B cell (primary cell): ENCODE results near the gene SLC23A3. TPM values are rescaled to one million over a fixed set of nuclear protein-coding genes. Genes with fewer than 3 reads are reported as not detected.

ENCODE experiments used
- ATAC-seq: fragments of 200-7000 bp; cut with Tn5 transposase; one replicate; pipeline ENCODE4 v1.10.0; 2021; ENCODE audit warnings: low read depth, mild to moderate bottlenecking, moderate number of reproducible peaks, moderate library complexity
- CTCF ChIA-PET: fragments of 350-600 bp; sonication (Branson Sonifier 250); formaldehyde crosslinking; loops from one replicate; lab custom pipeline; 2021; ENCODE audit warnings: antibody characterized with exemption, inconsistent platforms; lab: Charles Lee
- POLR2A ChIA-PET: fragments of 350-600 bp; sonication (Branson Sonifier 250); formaldehyde crosslinking; loops from one replicate; lab custom pipeline; 2021; ENCODE audit warnings: antibody characterized with exemption; lab: Charles Lee
- DNase-seq: peaks from one replicate; pipeline ENCODE4 v3.0.0; 2013
- H2AFZ ChIP-seq: 2 replicates; pipeline ENCODE4 v1.6.1; 2012; ENCODE audit warnings: mild to moderate bottlenecking, low read depth, low read length; ENCODE audit not compliant: insufficient read depth, poor library complexity, severe bottlenecking
- H3K27ac ChIP-seq, 2 donors: 1 replicate in 1 of 2; 2 replicates in 1 of 2; pipeline ENCODE4 v1.5.1; 2012 to 2013; ENCODE audit warnings: low read length in 2 of 2, mild to moderate bottlenecking in 2 of 2, moderate library complexity in 1 of 2
- H3K27me3 ChIP-seq, 4 experiments: fragments of 200-600 bp in 1 of 4; sonication (generic) in 1 of 4; replicated peaks in 1 of 4; 1 replicate in 2 of 4; 2 replicates in 2 of 4; pipeline versions ENCODE4 v1.6.1 to v1.7.0; 2013 to 2016; ENCODE audit warnings: low read length in 3 of 4, mild to moderate bottlenecking in 2 of 4, mixed read lengths in 1 of 4, moderate library complexity in 1 of 4; ENCODE audit not compliant: insufficient read depth in 4 of 4, control insufficient read depth in 3 of 4; ENCODE audit errors: control extremely low read depth in 1 of 4
- H3K36me3 ChIP-seq, 2 experiments: replicated peaks in 1 of 2; 1 replicate in 1 of 2; 2 replicates in 1 of 2; pipeline versions ENCODE4 v1.6.1 to v1.7.1; 2013; ENCODE audit warnings: low read length in 1 of 2; ENCODE audit not compliant: insufficient read depth in 2 of 2, control insufficient read depth in 1 of 2; ENCODE audit errors: control extremely low read depth in 1 of 2, extremely low read depth in 1 of 2
- H3K4me1 ChIP-seq, 2 donors: fragments of 200-600 bp in 1 of 2; sonication (generic) in 1 of 2; 1 replicate in 1 of 2; 2 replicates in 1 of 2; pipeline versions ENCODE4 v1.5.1 to v1.6.1; 2013 to 2017; ENCODE audit warnings: low read length in 2 of 2; ENCODE audit not compliant: control insufficient read depth in 2 of 2, insufficient read depth in 2 of 2
- H3K4me2 ChIP-seq: replicated peaks from 2 replicates; pipeline ENCODE3; 2012; ENCODE audit warnings: mild to moderate bottlenecking, low read depth, low read length; ENCODE audit not compliant: poor library complexity, severe bottlenecking
- H3K4me3 ChIP-seq, 5 experiments: fragments of 200-600 bp in 1 of 5; sonication (generic) in 1 of 5; 1 replicate in 3 of 5; 2 replicates in 2 of 5; pipeline versions ENCODE4 v1.5.1 to v1.7.0; 2011 to 2016; ENCODE audit warnings: low read length in 4 of 5, mild to moderate bottlenecking in 4 of 5, low read depth in 2 of 5, control low read depth in 1 of 5, moderate library complexity in 1 of 5; ENCODE audit not compliant: insufficient read depth in 1 of 5; ENCODE audit errors: control extremely low read depth in 1 of 5, extremely low read depth in 1 of 5
- H3K79me2 ChIP-seq: fragments of 200-600 bp; sonication (generic); one replicate; pipeline ENCODE4 v1.6.0; 2016; ENCODE audit warnings: low read length; ENCODE audit not compliant: control insufficient read depth, insufficient read depth
- H3K9ac ChIP-seq: fragments of 200-600 bp; sonication (generic); 2 replicates; pipeline ENCODE4 v1.6.1; 2017; ENCODE audit warnings: mild to moderate bottlenecking, low read length, moderate library complexity
- H3K9me3 ChIP-seq, 3 donors: one replicate each; pipeline versions ENCODE4 v1.6.1 to v1.7.1; 2013; ENCODE audit warnings: low read length in 2 of 3; ENCODE audit not compliant: control insufficient read depth in 2 of 3, insufficient read depth in 1 of 3; ENCODE audit errors: control extremely low read depth in 1 of 3
- H4K20me1 ChIP-seq: 2 replicates; pipeline ENCODE4 v1.6.0; 2012; ENCODE audit warnings: mild to moderate bottlenecking, low read length; ENCODE audit not compliant: insufficient read depth, control insufficient read depth, poor library complexity, severe bottlenecking
- H3K27ac Mint-ChIP-seq: one replicate; pipeline ENCODE4 v1.8.0; 2021; ENCODE audit warnings: mixed read lengths
- H3K27me3 Mint-ChIP-seq: one replicate; pipeline ENCODE4 v1.8.0; 2021; ENCODE audit warnings: mixed read lengths
- H3K4me1 Mint-ChIP-seq: one replicate; pipeline ENCODE4 v1.8.0; 2021; ENCODE audit warnings: mixed read lengths
- H3K4me3 Mint-ChIP-seq: one replicate; pipeline ENCODE4 v1.8.0; 2021; ENCODE audit warnings: mixed read lengths
- H3K9me3 Mint-ChIP-seq: one replicate; pipeline ENCODE4 v1.8.0; 2022; ENCODE audit warnings: mixed read lengths; ENCODE audit not compliant: insufficient read depth
- EZH2 ChIP-seq: IDR thresholded peaks from 2 replicates; pipeline ENCODE4 v1.6.1; 2012; ENCODE audit warnings: borderline replicate concordance, low read depth, mild to moderate bottlenecking, moderate library complexity, low read length; ENCODE audit not compliant: insufficient read depth, poor library complexity, severe bottlenecking
- WGBS: methylation state at CpG from one replicate; pipeline ENCODE4 v1.1.5; 2013; ENCODE audit warnings: missing lambda C conversion rate; ENCODE audit not compliant: insufficient coverage; 5-methylcytosine and 5-hydroxymethylcytosine counted together
- intact Hi-C: fragments of 100-400 bp; cut with micrococcal nuclease; formaldehyde crosslinking; loops from one replicate; pipeline ENCODE4 v1.10.0; 2022
- polyA plus RNA-seq: library from polyadenylated mRNA; depleted of rRNA; stranded (reverse); fragments of >200 nt; gene quantifications from 2 replicates; pipeline ENCODE4 v1.2.3, GENCODE V29; 2012
- total RNA-seq, 2 donors: library from RNA; stranded (reverse); fragments of 120-200 nt in 1 of 2; gene quantifications; 1 replicate in 1 of 2; 2 replicates in 1 of 2; pipeline versions ENCODE4 v1.2.3 to v1.2.4, GENCODE V29; 2013 to 2022
- TF ChIP-seq, protein P1 (sequence below): fragments of 200-600 bp; IDR thresholded peaks from one replicate; pipeline ENCODE4 v1.8.0; 2022; ENCODE audit warnings: antibody characterized with exemption, mild to moderate bottlenecking

The SLC23A3 gene
- total and polyA plus RNA-seq, 2 donors (not counting 1 experiment from before 2014, with no cell fraction given), result 2.4 to 15.2 TPM

- peak within 1 kb of the TSS; percentile 94 to 97 for H3K27ac ChIP-seq
- peaks cover 46% of the 10 kb centered on the region for H3K4me1 Mint-ChIP-seq
- peak within 1 kb of the TSS; percentile 99 for H3K4me3 Mint-ChIP-seq
- DNase-seq, result peak; percentile 92
- H3K4me2 ChIP-seq, result peak within 1 kb of the TSS; percentile 83
- peak within 1 kb of the TSS; percentile 97 for H3K9ac ChIP-seq
- peak within 1 kb of the TSS; percentile 99 for H3K27ac Mint-ChIP-seq
- H3K4me1 ChIP-seq, result peaks cover 17 to 48% of the 10 kb centered on the region in 2 donors
- peaks cover 3 to 58% of the 10 kb centered on the region in 2 experiments for H3K36me3 ChIP-seq
- no peaks in the 10 kb centered on the region for H3K9me3 Mint-ChIP-seq
- H4K20me1 ChIP-seq, result peaks cover 59% of the 10 kb centered on the region
- POLR2A ChIA-PET, result interaction anchor here (0.7 to 4.0 kb wide), 20 partner anchors 16 to 296 kb away, joined by 3 to 46 read pairs (median 6); partner anchors contain the start of genes ABCB6, ANKZF1, ATG9A and DNAJB2
- no peak for TF ChIP-seq EZH2
- H3K9me3 ChIP-seq, result no peaks in the 10 kb centered on the region
- peak; percentile 68 for ATAC-seq
- H3K4me3 ChIP-seq, result peak within 1 kb of the TSS; percentile 87 to 97 (median 95)
- H3K27me3 ChIP-seq, result no peaks in the 10 kb centered on the region
- H2AFZ ChIP-seq, result peak within 1 kb of the TSS; percentile 83
- intact Hi-C loops, result loop anchor here (1.0 to 5.0 kb wide), 13 partner anchors 17 to 960 kb away; partner anchors contain the start of genes ABCB6, ANKZF1, ARPC2 and ATG9A
- WGBS, result under 1% methylated on average over 64 of the region's 69 CpGs
- H3K79me2 ChIP-seq, result peaks cover 56% of the 10 kb centered on the region
- CTCF ChIA-PET, result interaction anchor here (1.0 to 8.6 kb wide), 13 partner anchors 10 to 425 kb away, joined by 3 to 136 read pairs (median 10); partner anchors contain the start of genes ABCB6, ANKZF1, ATG9A and DNAJB2
- H3K27me3 Mint-ChIP-seq, result no peaks in the 10 kb centered on the region
Measured at GRCh38 chr2:219176818-219177551, 7.2 kb upstream of the SLC23A3 start, which contains the start of gene CNPPD1. TSS of gene CNPPD1 (minus strand) at chr2:219176925. CDS start at chr2:219176828, 97 bp downstream.

DNA sequence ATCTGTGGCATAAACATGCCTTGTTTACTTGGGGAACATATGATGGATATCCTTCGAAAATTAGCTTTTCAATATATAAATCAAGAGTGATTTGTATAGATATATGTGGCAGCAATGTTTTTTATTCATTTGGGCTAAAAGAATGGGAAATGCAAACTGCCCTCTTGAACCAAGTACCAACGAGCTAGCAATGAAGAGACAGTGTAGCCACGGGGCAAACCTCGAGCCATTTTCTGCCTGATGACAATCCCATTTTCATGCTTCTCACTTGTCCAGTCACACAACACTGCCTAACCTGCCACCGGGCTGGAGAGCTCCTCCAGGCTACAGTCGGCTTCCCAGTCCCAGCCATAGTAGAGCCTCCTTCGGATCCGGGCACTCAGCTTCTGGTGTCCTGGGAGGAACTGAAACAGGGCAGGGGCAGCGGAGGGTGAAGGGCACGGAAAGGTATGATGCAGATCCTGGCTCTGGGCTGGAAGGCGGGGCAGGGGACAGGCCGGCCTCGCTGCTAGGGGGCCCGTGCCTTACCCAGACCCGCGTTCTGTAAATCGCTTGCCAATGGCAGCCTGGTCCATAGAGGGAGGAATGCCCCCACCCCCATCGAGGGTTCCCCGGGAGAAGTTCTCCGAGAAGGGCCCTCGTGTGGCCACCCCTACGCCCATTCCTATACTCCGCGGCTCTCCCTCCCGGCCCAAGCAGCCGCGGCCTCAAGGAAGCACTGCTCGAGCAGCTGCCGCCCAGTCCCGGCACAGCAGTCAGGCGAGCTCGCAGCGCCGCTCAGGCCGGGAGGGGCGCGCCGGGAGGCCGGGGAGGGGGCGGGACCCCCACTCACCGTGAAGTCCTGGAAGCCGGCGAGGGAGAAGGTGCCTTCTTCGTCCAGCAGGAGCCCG lies 6.3 kb upstream of the SLC23A3 start:
- DNase-seq (peak; percentile 88), ATAC-seq (peak; percentile 52)
- Histone ChIP-seq H3K4me3 (peak overlapping the region; percentile 71 to 97 (median 94)), H3K27ac (peak overlapping the region; percentile 94 to 97), H2AFZ (peak overlapping the region; percentile 83), H3K4me1 (peaks cover 17 to 55% of the 10 kb centered on the region in 2 donors), H3K9ac (peak overlapping the region; percentile 97), H3K27me3 (no peaks in the 10 kb centered on the region), H3K9me3 (no peaks in the 10 kb centered on the region), H3K4me2 (peak overlapping the region; percentile 83), H3K79me2 (peaks cover 50% of the 10 kb centered on the region), H3K36me3 (peaks cover 3 to 58% of the 10 kb centered on the region in 2 experiments), H4K20me1 (peaks cover 54% of the 10 kb centered on the region)
- ChIA-PET POLR2A (interaction anchor here (0.5 to 4.0 kb wide), 17 partner anchors 17 to 295 kb away, joined by 3 to 46 read pairs (median 8); partner anchors contain the start of genes ABCB6, ANKZF1, ATG9A and DNAJB2), CTCF (interaction anchor here (0.8 to 8.6 kb wide), 18 partner anchors 10 to 425 kb away, joined by 3 to 136 read pairs (median 7); partner anchors contain the start of genes ABCB6, ANKZF1, ATG9A and DNAJB2)
- TF ChIP-seq, protein P1, sequence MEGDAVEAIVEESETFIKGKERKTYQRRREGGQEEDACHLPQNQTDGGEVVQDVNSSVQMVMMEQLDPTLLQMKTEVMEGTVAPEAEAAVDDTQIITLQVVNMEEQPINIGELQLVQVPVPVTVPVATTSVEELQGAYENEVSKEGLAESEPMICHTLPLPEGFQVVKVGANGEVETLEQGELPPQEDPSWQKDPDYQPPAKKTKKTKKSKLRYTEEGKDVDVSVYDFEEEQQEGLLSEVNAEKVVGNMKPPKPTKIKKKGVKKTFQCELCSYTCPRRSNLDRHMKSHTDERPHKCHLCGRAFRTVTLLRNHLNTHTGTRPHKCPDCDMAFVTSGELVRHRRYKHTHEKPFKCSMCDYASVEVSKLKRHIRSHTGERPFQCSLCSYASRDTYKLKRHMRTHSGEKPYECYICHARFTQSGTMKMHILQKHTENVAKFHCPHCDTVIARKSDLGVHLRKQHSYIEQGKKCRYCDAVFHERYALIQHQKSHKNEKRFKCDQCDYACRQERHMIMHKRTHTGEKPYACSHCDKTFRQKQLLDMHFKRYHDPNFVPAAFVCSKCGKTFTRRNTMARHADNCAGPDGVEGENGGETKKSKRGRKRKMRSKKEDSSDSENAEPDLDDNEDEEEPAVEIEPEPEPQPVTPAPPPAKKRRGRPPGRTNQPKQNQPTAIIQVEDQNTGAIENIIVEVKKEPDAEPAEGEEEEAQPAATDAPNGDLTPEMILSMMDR, result no peak
- TF ChIP-seq EZH2, result no peak
- under 1% methylated on average over 42 of the region's 45 CpGs for WGBS
- H3K4me1 Mint-ChIP-seq, result peaks cover 47% of the 10 kb centered on the region
- peak overlapping the region; percentile 99 for H3K4me3 Mint-ChIP-seq
- no peaks in the 10 kb centered on the region for H3K9me3 Mint-ChIP-seq
- intact Hi-C loops, result loop anchor here (1.0 to 5.0 kb wide), 10 partner anchors 16 to 959 kb away; partner anchors contain the start of genes ANKZF1, ARPC2, ATG9A and CNOT9
- no peaks in the 10 kb centered on the region for H3K27me3 Mint-ChIP-seq
- H3K27ac Mint-ChIP-seq, result peak overlapping the region; percentile 99
